ENCODE data around the gene ANKRD34A. TPM values are rescaled to one million over a fixed set of nuclear protein-coding genes. Genes with fewer than 3 reads are reported as not detected.

Gene ANKRD34A
- total and polyA plus RNA-seq, 2 of the 13 experiments (the other 11 are each of a cell fraction or from before 2014, with no cell fraction given): 0.05 to 0.07 TPM

DNA sequence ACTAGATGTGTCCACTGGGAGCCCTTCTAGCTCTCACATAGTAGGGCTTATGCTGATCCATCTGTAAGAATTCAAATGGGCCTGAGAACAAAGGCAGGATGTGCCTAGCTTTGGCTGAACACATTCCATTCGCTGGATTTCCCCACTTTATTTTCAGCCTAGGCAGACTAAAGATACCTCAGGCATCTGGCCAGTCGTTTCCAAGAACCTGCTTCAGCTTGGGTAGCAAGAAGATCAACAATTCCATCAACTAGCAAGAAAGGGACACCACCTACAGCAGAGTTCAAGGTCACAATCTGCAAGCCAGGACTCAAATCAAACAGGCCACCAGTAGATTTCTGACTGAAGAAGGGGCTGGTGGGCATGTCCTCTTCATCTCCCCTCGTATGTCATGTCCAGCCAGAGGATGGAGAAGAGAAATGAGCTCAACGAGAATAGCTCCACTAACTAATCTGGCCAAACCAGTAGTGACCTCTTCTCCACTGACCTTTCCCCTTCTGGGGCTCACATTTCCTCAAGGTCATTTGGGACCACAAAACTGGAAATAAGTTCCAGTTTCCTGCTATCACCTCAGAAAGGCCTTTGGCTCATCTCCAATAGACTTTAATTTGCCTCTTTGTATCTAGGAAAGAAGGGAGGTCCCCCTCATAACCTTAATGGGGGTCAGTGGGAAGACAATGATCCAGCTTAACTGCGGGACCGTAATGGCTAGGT lies 17.8 kb upstream of the ANKRD34A start:
- H3K27ac ChIP-seq (ENCODE audit: extremely low read length, insufficient read depth, low read length): no peak overlapping the region
- H4K20me1 ChIP-seq (ENCODE audit: insufficient read depth, low read length): no peaks in the 10 kb centered on the region
- in situ Hi-C loops (cut with HindIII; ENCODE audit: extremely low pct_ligation_motif_present, low pct_unique_long_range_greater_than_20kb): no loop called here
- no peaks in the 10 kb centered on the region for H3K79me2 ChIP-seq (ENCODE audit: insufficient read depth, low read length)
- ATAC-seq: no peak
- H3K36me3 ChIP-seq (replicated peaks in 1 of 2; ENCODE audit: control insufficient read depth in 1 of 2, insufficient read depth in 2 of 2, low read length in 2 of 2): no peaks in the 10 kb centered on the region
- intact Hi-C loops (cut with micrococcal nuclease; ENCODE audit: unreplicated experiment): no loop called here
- H3K4me2 ChIP-seq (ENCODE audit: low read depth, low read length): no peak overlapping the region
- 61% methylated on average over 6 of the region's 6 CpGs for WGBS (ENCODE audit: low lambda C conversion rate)
- ChIA-PET POLR2A (interaction anchor here (0.9 to 2.9 kb wide), 3 partner anchors 9 to 28 kb away, joined by 3 to 9 read pairs (median 5); partner anchors contain the start of genes ANKRD34A and POLR3GL), CTCF (ENCODE audit: low intra/inter-chr PET ratio, low total read pairs) (no interaction called here)
- no TSS peak for BruUV-seq (replicated peaks)
- H2AFZ ChIP-seq (ENCODE audit: low read length): no peak overlapping the region
- H3K4me1 ChIP-seq (ENCODE audit: insufficient read depth, low read length): peaks cover 93% of the 10 kb centered on the region
- H3K9ac ChIP-seq (ENCODE audit: insufficient read depth, low read depth, low read length): no peak overlapping the region
- FAIRE-seq: no peak
- no peaks in the 10 kb centered on the region for H3K27me3 ChIP-seq (ENCODE audit: control insufficient read depth in 1 of 2, insufficient read depth in 2 of 2, low read length in 2 of 2)
- TF ChIP-seq, protein P1, sequence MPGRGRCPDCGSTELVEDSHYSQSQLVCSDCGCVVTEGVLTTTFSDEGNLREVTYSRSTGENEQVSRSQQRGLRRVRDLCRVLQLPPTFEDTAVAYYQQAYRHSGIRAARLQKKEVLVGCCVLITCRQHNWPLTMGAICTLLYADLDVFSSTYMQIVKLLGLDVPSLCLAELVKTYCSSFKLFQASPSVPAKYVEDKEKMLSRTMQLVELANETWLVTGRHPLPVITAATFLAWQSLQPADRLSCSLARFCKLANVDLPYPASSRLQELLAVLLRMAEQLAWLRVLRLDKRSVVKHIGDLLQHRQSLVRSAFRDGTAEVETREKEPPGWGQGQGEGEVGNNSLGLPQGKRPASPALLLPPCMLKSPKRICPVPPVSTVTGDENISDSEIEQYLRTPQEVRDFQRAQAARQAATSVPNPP (CRISPR knock-in tag; IDR thresholded peaks at IDR 0.05): no peak
- no peak for TF ChIP-seq RORA (CRISPR knock-in tag; IDR thresholded peaks at IDR 0.05)
- peak; percentile 58 for TF ChIP-seq ZKSCAN1 (IDR thresholded peaks at IDR 0.05; ENCODE audit: low read length)
- no peaks in the 10 kb centered on the region for H3K9me3 ChIP-seq (ENCODE audit: low read length)
- DNase-seq (ENCODE audit: low spot score): no peak
- H3K4me3 ChIP-seq (replicated peaks in 1 of 3; ENCODE audit: insufficient read depth in 1 of 3, low read depth in 2 of 3, low read length in 3 of 3): no peak overlapping the region

DNA sequence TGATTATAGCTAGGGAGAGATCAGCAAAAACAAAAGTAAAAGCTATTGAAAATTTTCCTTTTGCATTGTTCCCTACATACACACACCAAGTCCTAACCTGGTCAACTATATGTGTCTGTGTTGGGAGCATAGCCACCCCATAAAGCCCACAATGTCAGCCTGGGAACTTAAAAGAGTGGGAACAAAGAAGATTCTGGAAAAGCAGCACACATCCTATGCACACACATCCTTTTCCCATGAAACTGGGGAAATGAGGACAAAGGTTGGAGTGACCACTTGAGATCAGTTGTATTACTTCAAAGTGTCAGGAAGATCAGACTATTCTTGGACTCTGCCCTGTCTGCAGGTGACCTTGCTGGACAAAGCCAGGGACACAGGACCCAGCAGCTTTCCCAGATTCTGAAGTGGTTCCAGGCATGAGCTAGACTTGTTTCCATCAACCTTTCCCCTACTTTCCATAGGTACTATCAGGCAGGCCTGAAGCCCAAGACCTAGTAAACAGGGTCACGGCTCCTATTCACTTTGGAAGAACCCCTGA lies 16.2 kb upstream of the ANKRD34A start:
- Histone ChIP-seq H3K9ac (ENCODE audit: insufficient read depth, low read depth, low read length) (no peak overlapping the region), H3K27ac (ENCODE audit: extremely low read length, insufficient read depth, low read length) (no peak overlapping the region), H3K4me3 (replicated peaks in 1 of 3; ENCODE audit: insufficient read depth in 1 of 3, low read depth in 2 of 3, low read length in 3 of 3) (no peak overlapping the region), H3K4me1 (ENCODE audit: insufficient read depth, low read length) (peaks cover 77% of the 10 kb centered on the region), H2AFZ (ENCODE audit: low read length) (no peak overlapping the region), H3K27me3 (ENCODE audit: control insufficient read depth in 1 of 2, insufficient read depth in 2 of 2, low read length in 2 of 2) (no peaks in the 10 kb centered on the region), H3K79me2 (ENCODE audit: insufficient read depth, low read length) (no peaks in the 10 kb centered on the region), H3K9me3 (ENCODE audit: low read length) (no peaks in the 10 kb centered on the region), H3K36me3 (replicated peaks in 1 of 2; ENCODE audit: control insufficient read depth in 1 of 2, insufficient read depth in 2 of 2, low read length in 2 of 2) (no peaks in the 10 kb centered on the region), H4K20me1 (ENCODE audit: insufficient read depth, low read length) (no peaks in the 10 kb centered on the region), H3K4me2 (ENCODE audit: low read depth, low read length) (0 out of 2 replicates have a peak overlapping the region, but pooled peaks have one; percentile 20)
- ATAC-seq: no peak
- ChIA-PET POLR2A (interaction anchor here (1.0 to 2.9 kb wide), 4 partner anchors 10 to 53 kb away, joined by 3 to 9 read pairs (median 6); partner anchors contain the start of genes ANKRD34A, POLR3GL and RBM8A), CTCF (ENCODE audit: low intra/inter-chr PET ratio, low total read pairs) (interaction anchor here (4.4 kb wide), 1 partner anchor 26 kb away, joined by 60 read pairs; no protein-coding TSS in a partner anchor)
- FAIRE-seq: no peak
- BruUV-seq (replicated peaks): no TSS peak
- in situ Hi-C loops (cut with HindIII; ENCODE audit: extremely low pct_ligation_motif_present, low pct_unique_long_range_greater_than_20kb): no loop called here
- no peak for DNase-seq (ENCODE audit: low spot score)
- WGBS (ENCODE audit: low lambda C conversion rate): 50% methylated on average over 1 of the region's 1 CpG
- intact Hi-C loops (cut with micrococcal nuclease; ENCODE audit: unreplicated experiment): no loop called here
- TF ChIP-seq, protein P2, sequence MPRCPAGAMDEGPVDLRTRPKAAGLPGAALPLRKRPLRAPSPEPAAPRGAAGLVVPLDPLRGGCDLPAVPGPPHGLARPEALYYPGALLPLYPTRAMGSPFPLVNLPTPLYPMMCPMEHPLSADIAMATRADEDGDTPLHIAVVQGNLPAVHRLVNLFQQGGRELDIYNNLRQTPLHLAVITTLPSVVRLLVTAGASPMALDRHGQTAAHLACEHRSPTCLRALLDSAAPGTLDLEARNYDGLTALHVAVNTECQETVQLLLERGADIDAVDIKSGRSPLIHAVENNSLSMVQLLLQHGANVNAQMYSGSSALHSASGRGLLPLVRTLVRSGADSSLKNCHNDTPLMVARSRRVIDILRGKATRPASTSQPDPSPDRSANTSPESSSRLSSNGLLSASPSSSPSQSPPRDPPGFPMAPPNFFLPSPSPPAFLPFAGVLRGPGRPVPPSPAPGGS (CRISPR knock-in tag; IDR thresholded peaks at IDR 0.05): no peak
